ENCODE data around the gene CTNNA3. TPM values are rescaled to one million over a fixed set of nuclear protein-coding genes. Genes with fewer than 3 reads are reported as not detected.

CTNNA3 gene
- total RNA-seq, 1 donor from 2014 or later, result 0.92 TPM

- Mint-ChIP-seq H3K27me3 (ENCODE audit: low read depth) (peaks cover 6% of the 10 kb centered on the region), H3K4me1 (ENCODE audit: low read depth) (no peaks in the 10 kb centered on the region), H3K36me3 (ENCODE audit: low read depth) (peaks cover 4% of the 10 kb centered on the region), H3K27ac (ENCODE audit: unreplicated experiment) (no peak overlapping the region), H3K9me3 (ENCODE audit: low read depth) (no peaks in the 10 kb centered on the region), H3K4me3 (ENCODE audit: unreplicated experiment) (no peak overlapping the region)
- TF ChIP-seq CTCF (IDR thresholded peaks at IDR 0.05), result no peak
- no peak for DNase-seq (ENCODE audit: low spot score)
Measured at GRCh38 chr10:66888237-66888636, 807.8 kb downstream of the CTNNA3 start.

GRCh38 chr10:66886848-66887247, 809.1 kb downstream of the CTNNA3 start:
- no peaks in the 10 kb centered on the region for H3K4me1 Mint-ChIP-seq (ENCODE audit: low read depth)
- H3K27ac Mint-ChIP-seq (ENCODE audit: unreplicated experiment), result no peak overlapping the region
- H3K27me3 Mint-ChIP-seq (ENCODE audit: low read depth), result peaks cover 6% of the 10 kb centered on the region
- TF ChIP-seq CTCF (IDR thresholded peaks at IDR 0.05), result no peak
- peaks cover 4% of the 10 kb centered on the region for H3K36me3 Mint-ChIP-seq (ENCODE audit: low read depth)
- no peak overlapping the region for H3K4me3 Mint-ChIP-seq (ENCODE audit: unreplicated experiment)
- no peak for DNase-seq (ENCODE audit: low spot score)
- no peaks in the 10 kb centered on the region for H3K9me3 Mint-ChIP-seq (ENCODE audit: low read depth)

- Mint-ChIP-seq H3K27me3 (ENCODE audit: low read depth) (peaks cover 7% of the 10 kb centered on the region), H3K9me3 (ENCODE audit: low read depth) (no peaks in the 10 kb centered on the region), H3K27ac (ENCODE audit: unreplicated experiment) (no peak overlapping the region), H3K4me3 (ENCODE audit: unreplicated experiment) (no peak overlapping the region), H3K36me3 (ENCODE audit: low read depth) (no peaks in the 10 kb centered on the region), H3K4me1 (ENCODE audit: low read depth) (no peaks in the 10 kb centered on the region)
- TF ChIP-seq CTCF (IDR thresholded peaks at IDR 0.05), result no peak
- DNase-seq (ENCODE audit: low spot score), result no peak
Measured at GRCh38 chr10:66882271-66882670, 813.7 kb downstream of the CTNNA3 start.

GRCh38 chr10:66881814-66882213, 814.2 kb downstream of the CTNNA3 start:
- TF ChIP-seq CTCF (IDR thresholded peaks at IDR 0.05), result no peak
- Mint-ChIP-seq H3K4me1 (ENCODE audit: low read depth) (no peaks in the 10 kb centered on the region), H3K36me3 (ENCODE audit: low read depth) (no peaks in the 10 kb centered on the region), H3K27me3 (ENCODE audit: low read depth) (peaks cover 7% of the 10 kb centered on the region), H3K9me3 (ENCODE audit: low read depth) (no peaks in the 10 kb centered on the region), H3K4me3 (ENCODE audit: unreplicated experiment) (no peak overlapping the region), H3K27ac (ENCODE audit: unreplicated experiment) (no peak overlapping the region)
- DNase-seq (ENCODE audit: low spot score), result no peak

DNA sequence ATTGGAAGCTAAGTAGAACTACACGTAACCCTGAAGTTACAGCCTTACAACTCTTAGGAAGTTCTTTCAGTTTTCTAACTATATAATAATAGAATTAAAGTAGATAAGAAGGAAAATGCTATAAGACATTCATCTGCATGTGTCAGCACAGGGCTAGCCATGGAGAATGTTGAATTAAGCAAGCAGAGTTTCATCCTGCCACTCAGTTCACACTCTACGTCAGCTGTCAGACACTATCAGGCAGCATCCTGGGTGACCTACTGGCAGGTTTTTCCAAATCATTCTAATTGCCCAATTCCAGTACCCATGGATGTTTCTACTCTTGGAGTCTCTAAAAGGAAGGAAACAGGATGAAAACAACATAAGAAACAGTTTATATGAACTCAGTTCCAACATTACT, 815.2 kb downstream of the CTNNA3 start:
- Mint-ChIP-seq H3K9me3 (ENCODE audit: low read depth) (no peaks in the 10 kb centered on the region), H3K4me3 (ENCODE audit: unreplicated experiment) (no peak overlapping the region), H3K4me1 (ENCODE audit: low read depth) (no peaks in the 10 kb centered on the region), H3K36me3 (ENCODE audit: low read depth) (no peaks in the 10 kb centered on the region), H3K27me3 (ENCODE audit: low read depth) (peaks cover 7% of the 10 kb centered on the region), H3K27ac (ENCODE audit: unreplicated experiment) (no peak overlapping the region)
- TF ChIP-seq CTCF (IDR thresholded peaks at IDR 0.05), result no peak
- DNase-seq (ENCODE audit: low spot score), result no peak
